Smooth muscle cell (in vitro differentiated cells): Measurements from ENCODE around the gene SPDYC. TPM values are rescaled to one million over a fixed set of nuclear protein-coding genes. Genes with fewer than 3 reads are reported as not detected.

Source experiments
- DNase-seq: peaks from one replicate; lab custom pipeline; 2025; ENCODE audit not compliant: unreplicated experiment; lab: John Stamatoyannopoulos, UW
- H2AFZ ChIP-seq: fragments of 200-600 bp; sonication (generic); 2 replicates; pipeline ENCODE4 v1.6.0; 2016; ENCODE audit warnings: antibody characterized with exemption, low read depth, mild to moderate bottlenecking
- H3F3A ChIP-seq: fragments of 200-600 bp; sonication (generic); 2 replicates; pipeline ENCODE4 v1.6.0; 2017; ENCODE audit warnings: antibody characterized with exemption, low read depth
- H3K27ac ChIP-seq: fragments of 200-600 bp; sonication (generic); 2 replicates; pipeline ENCODE4 v1.5.1; 2016; ENCODE audit warnings: low read depth, mild to moderate bottlenecking
- H3K27me3 ChIP-seq: fragments of 200-600 bp; sonication (generic); 2 replicates; pipeline ENCODE4 v1.6.1; 2016; ENCODE audit warnings: low read depth, mild to moderate bottlenecking
- H3K36me3 ChIP-seq: fragments of 200-600 bp; sonication (generic); 2 replicates; pipeline ENCODE4 v1.5.1; 2016; ENCODE audit warnings: low read depth
- H3K4me1 ChIP-seq: fragments of 200-600 bp; sonication (generic); 2 replicates; pipeline ENCODE4 v1.5.1; 2016; ENCODE audit warnings: low read depth
- H3K4me2 ChIP-seq: fragments of 200-600 bp; sonication (generic); 2 replicates; pipeline ENCODE4 v1.6.0; 2016; ENCODE audit warnings: mild to moderate bottlenecking
- H3K4me3 ChIP-seq: fragments of 200-600 bp; sonication (generic); 2 replicates; pipeline ENCODE4 v1.5.1; 2016; ENCODE audit warnings: mild to moderate bottlenecking
- H3K79me2 ChIP-seq: fragments of 200-600 bp; sonication (generic); 2 replicates; pipeline ENCODE4 v1.6.0; 2016; ENCODE audit warnings: low read depth, mild to moderate bottlenecking
- H3K9ac ChIP-seq: fragments of 200-600 bp; sonication (generic); 2 replicates; pipeline ENCODE4 v1.6.0; 2016; ENCODE audit warnings: low read depth
- H3K9me3 ChIP-seq: fragments of 200-600 bp; sonication (generic); replicated peaks from 2 replicates; pipeline ENCODE4 v1.5.1; 2016; ENCODE audit warnings: low read depth
- H4K20me1 ChIP-seq: fragments of 200-600 bp; sonication (generic); 2 replicates; pipeline ENCODE4 v1.6.0; 2016; ENCODE audit warnings: low read depth
- CTCF ChIP-seq: fragments of 200-600 bp; sonication (generic); IDR thresholded peaks from 2 replicates; pipeline ENCODE4 v1.5.1; 2017; ENCODE audit warnings: borderline replicate concordance, mild to moderate bottlenecking, antibody characterized with exemption; ENCODE audit not compliant: insufficient read depth, poor library complexity, severe bottlenecking
- WGBS: methylation state at CpG from one replicate; pipeline ENCODE4 v1.1.7; 2016; ENCODE audit warnings: low lambda C conversion rate; 5-methylcytosine and 5-hydroxymethylcytosine counted together
- polyA plus RNA-seq: library from polyadenylated mRNA; unstranded; fragments of >200 nt; fragmentation: Nextera tagmentation; extraction: Ambion mirVana; gene quantifications from 2 replicates; pipeline ENCODE4 v1.2.1, GENCODE V29; 2016
- total RNA-seq: library from RNA; depleted of rRNA; stranded (reverse); fragments of >200 nt; gene quantifications from 2 replicates; pipeline ENCODE4 v1.2.3, GENCODE V29; 2014

SPDYC gene
- total and polyA plus RNA-seq, 2 experiments from 2014 or later = not detected

- Histone ChIP-seq H3K36me3 (no peaks in the 10 kb centered on the region), H3K79me2 (peaks cover 18% of the 10 kb centered on the region), H2AFZ (no peak overlapping the region), H3K27ac (peak overlapping the region; percentile 93), H3K9ac (peak overlapping the region; percentile 93), H3K4me2 (peak overlapping the region; percentile 83), H4K20me1 (peaks cover 26% of the 10 kb centered on the region), H3K4me1 (peaks cover 5% of the 10 kb centered on the region), H3F3A (no peaks in the 10 kb centered on the region), H3K4me3 (peak overlapping the region; percentile 65), H3K27me3 (peaks cover 10% of the 10 kb centered on the region), H3K9me3 (no peaks in the 10 kb centered on the region)
- DNase-seq = no peak
- WGBS = 66% methylated on average over 11 of the region's 11 CpGs
- no peak for TF ChIP-seq CTCF
Measured at GRCh38 chr11:65135633-65136145, 34.3 kb upstream of the SPDYC start.

- no peak for DNase-seq
- Histone ChIP-seq H3K27me3 (peaks cover 19% of the 10 kb centered on the region), H3K9ac (no peak overlapping the region), H3K27ac (no peak overlapping the region), H3K4me1 (peaks cover 5% of the 10 kb centered on the region), H3K36me3 (no peaks in the 10 kb centered on the region), H3F3A (no peaks in the 10 kb centered on the region), H4K20me1 (peaks cover 18% of the 10 kb centered on the region), H3K9me3 (no peaks in the 10 kb centered on the region), H3K79me2 (peaks cover 18% of the 10 kb centered on the region), H3K4me3 (no peak overlapping the region), H2AFZ (no peak overlapping the region), H3K4me2 (no peak overlapping the region)
- TF ChIP-seq CTCF = no peak
- 91% methylated on average over 15 of the region's 15 CpGs for WGBS
Measured at GRCh38 chr11:65136515-65137096, 33.4 kb upstream of the SPDYC start.

- Histone ChIP-seq H3K4me2 (no peak overlapping the region), H3F3A (no peaks in the 10 kb centered on the region), H3K27me3 (peaks cover 26% of the 10 kb centered on the region), H3K9ac (no peak overlapping the region), H3K27ac (no peak overlapping the region), H4K20me1 (no peaks in the 10 kb centered on the region), H3K36me3 (no peaks in the 10 kb centered on the region), H3K4me1 (no peaks in the 10 kb centered on the region), H3K9me3 (no peaks in the 10 kb centered on the region), H3K4me3 (no peak overlapping the region), H3K79me2 (no peaks in the 10 kb centered on the region), H2AFZ (no peak overlapping the region)
- no peak for DNase-seq
- 89% methylated on average over 7 of the region's 7 CpGs for WGBS
- no peak for TF ChIP-seq CTCF
Measured at GRCh38 chr11:65141896-65142494, 28.0 kb upstream of the SPDYC start.
